SK-N-MC (cell line): Measurements from ENCODE around the gene TAF4B.
"Not testable (repeated sequence)": the region's sequence is repeated elsewhere in the genome, so short reads cannot be mapped to it uniquely, and the experiment has no call there.

Experiments
- DNase-seq: peaks from one replicate; pipeline ENCODE4 v3.0.0-alpha.2; 2011; ENCODE audit warnings: low read depth, low spot score
- H3K27ac ChIP-seq: fragments of 200-600 bp; sonication (generic); 2 replicates; pipeline ENCODE4 v1.5.1; 2016; ENCODE audit warnings: mixed run types
- H3K36me3 ChIP-seq: fragments of 200-600 bp; sonication (generic); 2 replicates; pipeline ENCODE4 v1.6.1; 2017; ENCODE audit warnings: antibody characterized with exemption, low read length, mixed read lengths; ENCODE audit not compliant: insufficient read depth
- H3K4me3 ChIP-seq: fragments of 200-600 bp; sonication (generic); 2 replicates; pipeline ENCODE4 v1.5.1; 2016
- H3K9ac ChIP-seq: fragments of 200-600 bp; sonication (generic); 2 replicates; pipeline ENCODE4 v1.8.0; 2017; ENCODE audit warnings: mixed run types, mixed read lengths; ENCODE audit not compliant: insufficient read length
- H3K9me3 ChIP-seq: fragments of 200-600 bp; sonication (generic); 2 replicates; pipeline ENCODE4 v1.6.1; 2017; ENCODE audit warnings: low read depth, mild to moderate bottlenecking, antibody characterized with exemption, low read length, moderate library complexity, mixed read lengths
- EZH2 ChIP-seq: fragments of 200-600 bp; sonication (generic); IDR thresholded peaks from one replicate; pipeline ENCODE4 v1.6.1; 2017; ENCODE audit warnings: antibody characterized with exemption
- FOXP2 ChIP-seq: optimal IDR thresholded peaks from 2 replicates; pipeline ENCODE3; 2011; ENCODE audit warnings: mild to moderate bottlenecking, moderate library complexity; ENCODE audit not compliant: insufficient read depth; ENCODE audit errors: extremely low read length, control extremely low read depth
- POLR2AphosphoS5 ChIP-seq: IDR thresholded peaks from 2 replicates; pipeline ENCODE4 v1.6.1; 2012; ENCODE audit warnings: mild to moderate bottlenecking, low read depth, low read length, borderline replicate concordance

Gene TAF4B

DNA sequence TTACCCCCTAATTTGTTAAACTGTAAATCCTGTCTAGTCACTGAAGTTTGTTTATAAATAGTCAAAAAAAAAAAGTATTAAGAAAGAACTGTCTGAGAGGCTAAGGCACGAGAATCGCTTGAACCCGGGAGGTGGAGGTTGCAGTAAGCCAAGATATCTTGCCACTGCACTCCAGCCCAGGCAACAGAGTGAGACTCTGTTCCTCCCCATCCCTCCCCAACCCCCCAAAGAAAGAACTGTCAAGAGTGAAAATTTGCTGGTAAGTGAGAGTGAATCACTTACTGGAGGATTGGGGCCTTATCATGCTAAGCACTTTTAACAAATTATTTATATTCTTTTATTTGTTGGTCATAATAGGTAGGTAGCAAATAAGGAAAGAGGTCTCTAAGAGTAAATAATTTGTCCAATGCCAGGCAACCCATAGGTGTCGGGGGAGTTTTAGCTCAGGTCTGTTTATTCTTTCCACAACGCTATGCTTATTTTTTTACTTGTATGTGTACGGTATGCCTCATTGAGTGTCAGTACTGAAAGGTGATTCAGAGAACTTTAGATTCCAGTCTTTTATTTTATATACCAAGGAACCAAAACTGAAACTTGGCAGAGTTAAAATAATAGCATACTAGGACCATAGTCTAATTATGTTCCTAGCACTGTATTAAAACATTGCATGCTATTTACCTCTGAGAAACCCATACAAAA lies 2.5 kb downstream of the TAF4B start:
- Histone ChIP-seq H3K9me3 (no peaks in the 10 kb centered on the region), H3K4me3 (peak overlapping the region; percentile 95), H3K27ac (no peak overlapping the region), H3K9ac (peak overlapping the region; percentile 82), H3K36me3 (no peaks in the 10 kb centered on the region)
- no peak for DNase-seq
- TF ChIP-seq POLR2AphosphoS5 (no peak), EZH2 (no peak), FOXP2 (no peak)

DNA sequence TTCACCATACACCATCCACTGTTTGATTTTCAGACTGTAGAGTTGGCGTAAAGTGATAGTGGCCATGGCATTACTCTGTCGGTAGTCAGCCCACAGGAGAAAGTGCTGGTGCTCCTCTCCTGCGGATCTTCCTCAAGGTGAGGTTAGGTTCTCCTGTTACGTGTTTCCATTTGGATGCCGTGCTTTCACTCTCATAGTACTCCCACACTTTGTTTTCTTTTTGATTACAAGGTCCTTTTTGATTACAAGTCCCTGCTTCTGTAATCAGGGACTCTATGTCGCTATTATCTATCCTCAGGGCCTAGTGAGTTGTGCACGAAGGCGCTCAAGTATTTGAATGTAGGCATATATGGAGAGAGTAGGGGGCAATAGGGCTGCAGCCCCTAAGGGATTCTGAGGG lies 4.3 kb downstream of the TAF4B start:
- no peak for DNase-seq
- Histone ChIP-seq H3K36me3 (no peaks in the 10 kb centered on the region), H3K4me3 (no peak overlapping the region), H3K9me3 (no peaks in the 10 kb centered on the region), H3K27ac (no peak overlapping the region), H3K9ac (no peak overlapping the region)
- TF ChIP-seq FOXP2 (no peak), EZH2 (no peak), POLR2AphosphoS5 (no peak)

DNA sequence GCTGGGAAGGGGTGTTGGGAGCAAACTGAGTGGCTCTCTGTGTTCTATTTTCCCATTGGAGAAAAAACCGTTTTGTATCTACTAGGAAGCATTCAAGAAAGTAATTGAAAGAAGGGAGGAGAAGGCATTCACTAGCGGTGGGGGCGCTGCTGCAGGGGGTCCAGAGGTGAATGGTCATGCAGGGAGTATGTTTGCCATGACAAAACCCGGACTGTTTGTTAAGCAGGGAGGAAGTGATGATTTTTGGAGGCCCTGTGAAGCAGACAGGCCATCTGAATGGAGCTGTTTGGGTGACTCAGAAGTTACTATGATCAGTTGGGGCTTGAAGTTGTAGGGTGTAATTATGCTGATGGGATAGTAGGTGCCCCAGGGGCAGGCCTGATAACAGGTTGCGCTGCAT lies 7.0 kb downstream of the TAF4B start:
- no peak for DNase-seq

DNA sequence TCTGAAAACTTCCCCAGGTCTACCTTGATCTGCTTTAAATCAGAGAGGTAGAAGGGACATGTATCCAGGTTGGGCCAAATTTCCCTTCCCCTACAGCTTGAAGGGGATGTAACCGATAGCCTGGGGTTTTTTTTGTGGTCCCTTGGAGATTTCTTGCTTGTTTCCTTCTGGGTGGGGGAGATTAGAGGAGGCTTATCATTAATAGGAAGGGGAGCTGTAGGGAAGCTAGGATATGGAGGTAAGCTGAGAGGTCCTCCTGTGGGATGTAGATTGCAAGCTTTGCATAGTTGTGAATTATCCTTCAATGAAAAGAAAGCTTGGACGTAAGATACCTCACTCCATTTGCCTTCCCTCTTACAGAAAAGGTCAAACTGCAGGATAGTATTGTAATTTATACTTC lies 11.1 kb downstream of the TAF4B start:
- not testable (repeated sequence) for H3K27ac ChIP-seq, H3K4me3 ChIP-seq, H3K9me3 ChIP-seq, H3K9ac ChIP-seq, DNase-seq, H3K36me3 ChIP-seq

More for the DNA sequence above, 7.0 kb downstream of the TAF4B start:
- Histone ChIP-seq H3K9ac (no peak overlapping the region), H3K9me3 (no peaks in the 10 kb centered on the region), H3K4me3 (no peak overlapping the region), H3K27ac (no peak overlapping the region), H3K36me3 (no peaks in the 10 kb centered on the region)
- TF ChIP-seq POLR2AphosphoS5, result no peak
- no peak for TF ChIP-seq FOXP2
- no peak for TF ChIP-seq EZH2

DNA sequence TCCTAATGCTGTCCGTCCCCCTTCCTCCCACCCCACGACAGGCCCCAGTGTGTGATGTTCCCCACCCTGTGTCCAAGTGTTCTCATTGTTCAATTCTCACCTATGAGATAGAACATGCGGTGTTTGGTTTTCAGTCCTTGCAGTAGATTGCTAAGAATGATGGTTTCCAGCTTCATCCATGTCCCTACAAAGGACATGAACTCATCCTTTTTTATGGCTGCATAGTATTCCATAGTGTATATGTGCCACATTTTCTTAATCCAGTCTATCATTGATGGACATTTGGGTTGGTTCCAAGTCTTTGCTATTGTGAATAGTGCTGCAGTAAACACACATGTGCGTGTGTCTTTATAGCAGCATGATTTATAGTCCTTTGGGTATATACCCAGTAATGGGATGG lies 12.5 kb downstream of the TAF4B start:
- not testable (repeated sequence) for DNase-seq, H3K9me3 ChIP-seq, H3K9ac ChIP-seq, H3K4me3 ChIP-seq, H3K36me3 ChIP-seq, H3K27ac ChIP-seq

DNA sequence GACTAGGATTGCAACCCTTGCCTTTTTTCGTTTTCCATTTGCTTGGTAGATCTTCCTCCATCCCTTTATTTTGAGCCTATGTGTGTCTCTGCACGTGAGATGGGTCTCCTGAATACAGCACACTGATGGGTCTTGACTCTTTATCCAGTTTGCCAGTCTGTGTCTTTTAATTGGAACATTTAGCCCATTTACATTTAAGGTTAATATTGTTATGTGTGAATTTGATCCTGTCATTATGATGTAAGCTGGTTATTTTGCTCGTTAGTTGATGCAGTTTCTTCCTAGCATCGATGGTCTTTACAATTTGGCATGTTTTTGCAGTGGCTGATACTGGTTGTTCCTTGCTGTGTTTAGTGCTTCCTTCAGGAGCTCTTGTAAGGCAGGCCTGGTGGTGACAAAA lies 16.1 kb downstream of the TAF4B start:
- not testable (repeated sequence) for H3K9me3 ChIP-seq, H3K36me3 ChIP-seq, DNase-seq, H3K9ac ChIP-seq, H3K4me3 ChIP-seq, H3K27ac ChIP-seq

DNA sequence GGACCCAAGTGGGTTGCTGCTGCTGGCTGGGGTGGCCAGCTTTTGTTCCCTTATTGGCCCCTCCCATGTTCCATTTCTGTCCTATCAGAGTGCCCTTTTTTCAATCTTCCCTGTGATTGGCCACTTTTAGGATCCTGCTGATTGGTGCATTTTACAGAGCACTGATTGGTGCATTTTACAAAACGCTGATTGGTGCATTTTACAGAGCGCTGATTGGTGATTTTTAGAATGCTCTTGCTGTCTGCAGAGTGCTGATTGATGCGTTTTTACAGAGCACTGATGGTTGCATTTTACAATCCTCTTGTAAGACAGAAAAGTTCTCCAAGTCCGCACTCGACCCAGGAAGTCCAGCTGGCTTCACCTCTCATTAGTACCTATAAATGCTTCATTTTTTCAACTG lies 19.2 kb downstream of the TAF4B start:
- not testable (repeated sequence) for H3K9ac ChIP-seq, H3K36me3 ChIP-seq, H3K27ac ChIP-seq, DNase-seq, H3K9me3 ChIP-seq, H3K4me3 ChIP-seq

DNA sequence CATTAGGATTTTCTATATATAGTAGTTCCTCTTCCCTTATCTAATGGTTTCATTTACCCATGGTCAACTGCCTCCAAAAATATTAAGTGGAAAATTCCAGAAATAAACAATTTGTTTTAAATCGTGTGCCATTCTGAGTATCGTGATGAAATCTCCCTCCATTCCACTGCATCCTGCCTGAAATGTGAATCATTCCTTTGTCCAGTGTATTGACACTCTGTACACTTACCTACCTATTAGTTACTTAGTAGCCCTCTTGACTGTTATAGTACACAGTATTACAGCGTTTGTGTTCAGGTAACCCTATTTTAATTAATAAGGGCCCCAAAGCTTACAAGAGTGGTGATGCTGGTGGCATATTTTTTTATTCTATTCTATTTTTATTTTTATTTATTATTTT lies 26.2 kb downstream of the TAF4B start:
- H3K9ac ChIP-seq, result no peak overlapping the region
- no peak overlapping the region for H3K4me3 ChIP-seq
- H3K27ac ChIP-seq, result no peak overlapping the region
- no peaks in the 10 kb centered on the region for H3K36me3 ChIP-seq
- DNase-seq, result no peak
- no peaks in the 10 kb centered on the region for H3K9me3 ChIP-seq
- TF ChIP-seq FOXP2 (no peak), POLR2AphosphoS5 (no peak), EZH2 (no peak)

DNA sequence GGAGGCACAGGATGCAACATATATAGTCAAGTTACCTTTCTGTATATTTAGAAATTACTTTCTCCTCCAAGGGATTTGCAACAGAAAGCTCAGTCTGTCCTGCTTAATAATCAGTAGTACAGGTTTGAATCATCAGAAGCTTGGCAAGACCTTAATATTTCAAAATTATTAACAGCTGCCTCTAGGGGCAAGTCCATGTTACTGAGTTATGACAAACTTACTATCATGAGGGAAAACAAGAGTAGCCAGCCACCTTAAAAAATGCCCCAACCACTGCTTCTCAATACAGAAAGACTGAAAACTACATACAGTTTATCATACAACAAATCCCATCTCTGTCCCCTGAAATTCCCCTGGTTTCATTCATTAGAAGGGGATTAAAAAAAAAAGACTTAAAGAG lies 28.6 kb downstream of the TAF4B start:
- not testable (repeated sequence) for H3K9ac ChIP-seq, DNase-seq, H3K9me3 ChIP-seq, H3K36me3 ChIP-seq, H3K27ac ChIP-seq, H3K4me3 ChIP-seq

DNA sequence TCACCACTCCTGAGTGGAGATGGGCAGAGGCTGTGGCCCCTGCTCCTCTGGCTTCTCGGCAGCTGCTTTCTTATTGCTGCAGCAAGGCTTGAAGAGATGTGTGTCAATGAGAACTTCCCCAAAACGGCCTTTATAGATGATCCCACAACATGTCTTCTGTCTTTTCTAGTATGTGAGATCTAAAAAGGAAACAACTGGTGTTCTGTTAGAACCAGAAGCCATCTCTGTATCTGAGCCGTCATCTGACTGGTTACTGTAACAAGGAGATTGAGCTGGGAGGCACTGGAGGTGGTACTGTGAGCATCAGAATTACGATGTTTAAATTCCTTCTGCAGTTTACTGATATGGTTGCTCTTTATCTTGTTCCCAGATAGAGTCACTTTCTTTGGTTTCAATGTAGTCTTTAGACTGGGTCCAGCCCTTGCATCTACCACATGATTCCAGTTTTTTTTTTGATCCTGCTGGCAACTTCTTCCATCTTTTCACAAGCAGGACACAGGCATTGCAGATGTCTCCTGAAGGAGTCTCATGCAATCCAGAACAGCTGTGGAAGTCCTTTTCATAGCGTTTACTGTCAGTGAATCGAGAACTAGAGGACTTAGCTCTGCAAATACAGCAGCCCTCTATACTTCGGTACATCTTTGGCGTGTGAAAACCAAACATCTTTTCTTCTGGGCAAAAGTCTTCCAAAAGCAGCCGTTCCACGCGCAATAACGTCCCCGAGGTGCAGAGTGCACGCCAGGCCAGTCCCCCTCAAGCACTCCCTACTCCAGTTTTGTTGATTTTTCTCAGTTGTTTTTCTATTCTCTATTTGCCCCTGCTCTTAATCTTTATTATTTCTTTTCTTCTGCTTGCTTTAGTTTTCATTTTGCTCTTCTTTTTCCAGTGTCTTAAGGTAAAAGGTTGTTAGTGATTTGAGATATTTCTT lies 29.7 kb downstream of the TAF4B start:
- DNase-seq, result no peak
- Histone ChIP-seq H3K36me3 (no peaks in the 10 kb centered on the region), H3K27ac (no peak overlapping the region), H3K4me3 (no peak overlapping the region), H3K9ac (no peak overlapping the region), H3K9me3 (no peaks in the 10 kb centered on the region)
- TF ChIP-seq EZH2, result no peak
- TF ChIP-seq POLR2AphosphoS5, result no peak
- TF ChIP-seq FOXP2, result no peak
